K562 (cell line): ENCODE results near the gene TAS1R3. TPM values are rescaled to one million over a fixed set of nuclear protein-coding genes. Genes with fewer than 3 reads are reported as not detected.
A peak's percentile ranks its signal among the peaks of the same experiment; 100 is the strongest.

ENCODE experiments used
- ATF1 ChIP-seq, 2 experiments: fragments of 450-650 bp in 1 of 2; IDR thresholded peaks; 2 replicates each; pipeline ENCODE4 v1.6.1; 2016; ENCODE audit warnings: missing compliant biosample characterization in 1 of 2, missing genetic modification characterization in 1 of 2
- CHD1 ChIP-seq: fragments of 200-600 bp; sonication (generic); IDR thresholded peaks from one replicate; pipeline ENCODE4 v1.6.1; 2012; ENCODE audit warnings: mild to moderate bottlenecking, moderate library complexity, low read length, inconsistent platforms
- CHD2 ChIP-seq: IDR thresholded peaks from 2 replicates; pipeline ENCODE4 v1.6.1; 2011; ENCODE audit warnings: low read depth, low read length
- HNRNPK ChIP-seq: fragments of 200-400 bp; formaldehyde crosslinking; IDR thresholded peaks from one replicate; pipeline ENCODE4 v1.6.1; 2018; ENCODE audit warnings: mild to moderate bottlenecking, low read depth, low read length; ENCODE audit not compliant: poor library complexity, severe bottlenecking
- MTA3 ChIP-seq: fragments of 450-650 bp; formaldehyde crosslinking; IDR thresholded peaks from 2 replicates; pipeline ENCODE4 v1.6.1; 2017; ENCODE audit warnings: mild to moderate bottlenecking, borderline replicate concordance
- MYBL2 ChIP-seq, 2 experiments: fragments of 450-650 bp in 1 of 2; sonication (generic) in 1 of 2; formaldehyde crosslinking in 1 of 2; IDR thresholded peaks; 2 replicates each; pipeline versions ENCODE4 v1.6.1 to v1.8.1; 2017 to 2022; ENCODE audit warnings: borderline replicate concordance in 1 of 2, inconsistent platforms in 1 of 2, low read depth in 1 of 2, mild to moderate bottlenecking in 1 of 2, missing genetic modification reagents in 1 of 2, moderate library complexity in 1 of 2
- SAP30 ChIP-seq: fragments of 200-600 bp; sonication (generic); IDR thresholded peaks from 2 replicates; pipeline ENCODE4 v1.6.1; 2012; ENCODE audit warnings: borderline replicate concordance, low read depth, mild to moderate bottlenecking, moderate library complexity, low read length, control low read depth, inconsistent platforms; ENCODE audit not compliant: insufficient read depth, poor library complexity, severe bottlenecking
- SIN3B ChIP-seq: fragments of 450-650 bp; IDR thresholded peaks from 2 replicates; pipeline ENCODE4 v1.6.1; 2017; ENCODE audit warnings: low read depth, mild to moderate bottlenecking, moderate library complexity
- STAT6 ChIP-seq: sonication (generic); formaldehyde crosslinking; IDR thresholded peaks from 2 replicates; pipeline ENCODE4 v1.8.1; 2023; ENCODE audit warnings: mild to moderate bottlenecking, missing genetic modification reagents
- U2AF1 ChIP-seq: fragments of 200-400 bp; formaldehyde crosslinking; optimal IDR thresholded peaks from 2 replicates; pipeline ENCODE3; 2017; ENCODE audit warnings: mild to moderate bottlenecking, low read depth, low read length, moderate library complexity
- UBTF ChIP-seq, 2 experiments: IDR thresholded peaks; 2 replicates each; pipeline ENCODE4 v1.6.1; 2012; ENCODE audit warnings: improper control_type of control experiment in 2 of 2, low read depth in 2 of 2, low read length in 2 of 2, borderline replicate concordance in 1 of 2
- ZBTB33 ChIP-seq: sonication (generic); formaldehyde crosslinking; IDR thresholded peaks from 2 replicates; pipeline ENCODE4 v1.8.1; 2023; ENCODE audit warnings: mild to moderate bottlenecking, missing genetic modification reagents
- ZKSCAN1 ChIP-seq: fragments of 150-350 bp; IDR thresholded peaks from 2 replicates; pipeline ENCODE4 v1.6.1; 2016; ENCODE audit warnings: low read depth, low read length
- ZNF217 ChIP-seq: sonication (generic); formaldehyde crosslinking; IDR thresholded peaks from 2 replicates; pipeline ENCODE4 v1.8.0; 2022; ENCODE audit warnings: mild to moderate bottlenecking, missing genetic modification reagents
- ZNF280B ChIP-seq: fragments of 250-450 bp; sonication (Bioruptor Pico); IDR thresholded peaks from 2 replicates; pipeline ENCODE4 v1.5.1; 2021; ENCODE audit warnings: mild to moderate bottlenecking
- ZNF3 ChIP-seq: fragments of 250-450 bp; sonication (Bioruptor Pico); IDR thresholded peaks from 2 replicates; pipeline ENCODE4 v1.5.0; 2021; ENCODE audit warnings: mild to moderate bottlenecking, moderate library complexity
- ZNF511 ChIP-seq: sonication (generic); formaldehyde crosslinking; IDR thresholded peaks from 2 replicates; pipeline ENCODE4 v1.8.0; 2022; ENCODE audit warnings: mild to moderate bottlenecking, missing genetic modification reagents
- polyA plus RNA-seq, 8 experiments: library from polyadenylated mRNA; depleted of rRNA in 4 of 8; stranded (reverse) in 5 of 8; unstranded in 3 of 8; fragments of >200 nt; fragmentation: Nextera tagmentation in 2 of 8; fragmentation: Illumina TruSeq in 1 of 8; extraction: Ambion mirVana in 2 of 8; extraction: Trizol in 1 of 8; gene quantifications; 2 replicates each; pipeline versions ENCODE4 v1.2.1 to v1.2.3, GENCODE V29; 2011 to 2014; ENCODE audit warnings: inconsistent platforms in 1 of 8, missing spikeins in 1 of 8
- total RNA-seq, 7 experiments: library from RNA; depleted of rRNA in 6 of 7; stranded (reverse); fragments of >200 nt in 6 of 7; fragmentation: Illumina TruSeq in 2 of 7; extraction: Trizol in 2 of 7; gene quantifications; 2 replicates each; pipeline versions ENCODE4 v1.2.1 to v1.2.3, GENCODE V29; 2011 to 2021; ENCODE audit warnings: low replicate concordance in 1 of 7

The TAS1R3 gene
- total and polyA plus RNA-seq, 9 of the 15 experiments (the other 6 are each of a cell fraction or from before 2014, with no cell fraction given) = 0.07 to 0.13 TPM; not detected in 7

- TF ChIP-seq ZNF3 (CRISPR knock-in tag) (no peak), ZBTB33 (CRISPR knock-in tag) (no peak), ATF1 (CRISPR knock-in tag; IDR thresholded peaks at IDR 0.05) (peak; percentile 25; the same call in 1 of the 2 replicates), ATF1 (tag; IDR thresholded peaks at IDR 0.05) (no peak; the same call in 1 of the 2 replicates), CHD2 (peak; percentile 59), STAT6 (CRISPR knock-in tag) (peak; percentile 42; the same call in 1 of the 2 replicates), MYBL2 (IDR thresholded peaks at IDR 0.05; ENCODE audit: low read depth) (no peak), MYBL2 (CRISPR knock-in tag; IDR thresholded peaks at IDR 0.05; ENCODE audit: borderline replicate concordance) (no peak), MTA3 (no peak), HNRNPK (peak; percentile 85), ZKSCAN1 (0 out of 2 replicates have a peak, but pooled peaks have one; percentile 12), ZNF217 (CRISPR knock-in tag) (no peak), CHD1 (peak; percentile 75), ZNF511 (CRISPR knock-in tag) (peak; percentile 42), SIN3B (peak; percentile 90), SAP30 (peak; percentile 24), ZNF280B (CRISPR knock-in tag) (no peak), U2AF1 (peak; percentile 37), UBTF (IDR thresholded peaks at IDR 0.05; ENCODE audit: borderline replicate concordance in 1 of 2, low read depth in 2 of 2, low read length in 2 of 2) (0 out of 4 replicates have a peak, but pooled peaks of 1 of the 2 experiments have one; percentile 23)
Observed at GRCh38 chr1:1324084-1324523, 7.0 kb upstream of the TAS1R3 start (continued).
